Activated CD4-positive, alpha-beta T cell treated with anti-CD3 and anti-CD28 coated beads for 36 hours (primary cell): ENCODE results near the gene DMAC2L. TPM values are rescaled to one million over a fixed set of nuclear protein-coding genes. Genes with fewer than 3 reads are reported as not detected.
"Not testable (repeated sequence)": the region's sequence is repeated elsewhere in the genome, so short reads cannot be mapped to it uniquely, and the experiment has no call there.

Source experiments
- ATAC-seq: fragments of 200-7000 bp; cut with Tn5 transposase; one replicate; pipeline ENCODE4 v1.10.0; 2021; ENCODE audit warnings: mild to moderate bottlenecking, moderate library complexity
- CTCF ChIA-PET: fragments of 350-600 bp; sonication (Branson Sonifier 250); formaldehyde crosslinking; loops from one replicate; lab custom pipeline; 2021; ENCODE audit warnings: antibody characterized with exemption; lab: Charles Lee
- POLR2A ChIA-PET: fragments of 350-600 bp; sonication (Branson Sonifier 250); formaldehyde crosslinking; loops from one replicate; lab custom pipeline; 2021; ENCODE audit warnings: antibody characterized with exemption, inconsistent platforms; lab: Charles Lee
- DNase-seq: peaks from one replicate; pipeline ENCODE4 v3.0.0-alpha.2; 2020
- H3K27ac Mint-ChIP-seq: one replicate; pipeline ENCODE4 v1.8.0; 2021; ENCODE audit warnings: mixed read lengths
- H3K27me3 Mint-ChIP-seq: one replicate; pipeline ENCODE4 v1.8.0; 2021; ENCODE audit warnings: mixed read lengths
- H3K36me3 Mint-ChIP-seq: one replicate; pipeline ENCODE4 v1.8.0; 2021; ENCODE audit warnings: low read depth, mixed read lengths
- H3K4me1 Mint-ChIP-seq: one replicate; pipeline ENCODE4 v1.8.0; 2021; ENCODE audit warnings: mixed read lengths
- H3K4me3 Mint-ChIP-seq: one replicate; pipeline ENCODE4 v1.8.0; 2021; ENCODE audit warnings: mild to moderate bottlenecking, moderate library complexity, mixed read lengths
- H3K9me3 Mint-ChIP-seq: one replicate; pipeline ENCODE4 v1.8.0; 2021; ENCODE audit warnings: low read depth, mixed read lengths
- intact Hi-C, 2 experiments: fragments of 100-400 bp; cut with DNase I in 1 of 2; cut with micrococcal nuclease in 1 of 2; formaldehyde crosslinking; loops; one replicate each; pipeline versions ENCODE4 v1.14.2 to v1.15.1; 2022 to 2024; cut with DNase I, micrococcal nuclease
- microRNA-seq: library from miRNA; unstranded; fragments of <30 nt; microRNA quantifications from one replicate; pipeline ENCODE4 v1.2.0, GENCODE V29; 2021; ENCODE audit warnings: borderline replicate concordance
- total RNA-seq, 2 experiments: library from RNA; stranded (reverse); gene quantifications; one replicate each; pipeline ENCODE4 v1.2.3, GENCODE V29; 2021

The DMAC2L gene
- total RNA-seq, 2 experiments from 2014 or later = 7.4 to 12.6 TPM

GRCh38 chr14:50363714-50364111, 51.6 kb downstream of the DMAC2L start:
- Mint-ChIP-seq H3K4me1 (peaks cover 20% of the 10 kb centered on the region), H3K27me3 (no peaks in the 10 kb centered on the region), H3K36me3 (peaks cover 4% of the 10 kb centered on the region), H3K27ac (peak overlapping the region; percentile 94), H3K9me3 (peaks cover 3% of the 10 kb centered on the region), H3K4me3 (peak overlapping the region; percentile 82)
- DNase-seq = peak; percentile 66
- peak; percentile 96 for ATAC-seq
- intact Hi-C loops = loop anchor here (1.0 to 5.0 kb wide), 8 partner anchors 19 to 159 kb away; partner anchors contain the start of genes CDKL1 (in 1 of the 2), DMAC2L (in 1 of the 2), L2HGDH (in 1 of the 2) and SOS2 (in 1 of the 2)
- ChIA-PET POLR2A (interaction anchor here (0.6 to 1.3 kb wide), 2 partner anchors 43 to 324 kb away, joined by 3 to 7 read pairs; no protein-coding TSS in a partner anchor), CTCF (interaction anchor here (0.8 to 2.7 kb wide), 8 partner anchors 9 to 53 kb away, joined by 3 to 11 read pairs (median 4); no protein-coding TSS in a partner anchor)

GRCh38 chr14:50364792-50365191, 52.7 kb downstream of the DMAC2L start:
- CTCF ChIA-PET = interaction anchor here (0.5 to 2.7 kb wide), 6 partner anchors 9 to 71 kb away, joined by 3 to 11 read pairs (median 6); no protein-coding TSS in a partner anchor
- no peak for ATAC-seq
- intact Hi-C loops = loop anchor here (5.0 kb wide), 3 partner anchors 42 to 158 kb away; partner anchors contain the start of gene SOS2 (in 1 of the 2)

GRCh38 chr14:50365572-50365971, 53.4 kb downstream of the DMAC2L start:
- H3K27me3 Mint-ChIP-seq, H3K9me3 Mint-ChIP-seq, DNase-seq, intact Hi-C loops, ATAC-seq, H3K27ac Mint-ChIP-seq, H3K4me3 Mint-ChIP-seq, H3K36me3 Mint-ChIP-seq: not testable (repeated sequence)
- H3K4me1 Mint-ChIP-seq = peaks cover 20% of the 10 kb centered on the region
- ChIA-PET CTCF (interaction anchor here (1.4 to 1.9 kb wide), 2 partner anchors 45 to 71 kb away, joined by 3 to 7 read pairs; no protein-coding TSS in a partner anchor), POLR2A (interaction anchor here (1.0 kb wide), 1 partner anchor 21 kb away, joined by 6 read pairs; no protein-coding TSS in a partner anchor)

More at GRCh38 chr14:50364792-50365191, 52.7 kb downstream of the DMAC2L start:
- POLR2A ChIA-PET = interaction anchor here (1.3 kb wide), 1 partner anchor 44 kb away, joined by 7 read pairs; no protein-coding TSS in a partner anchor
- peaks cover 3% of the 10 kb centered on the region for H3K9me3 Mint-ChIP-seq
- H3K4me1 Mint-ChIP-seq = peaks cover 20% of the 10 kb centered on the region
- DNase-seq = no peak
- no peaks in the 10 kb centered on the region for H3K27me3 Mint-ChIP-seq
- H3K36me3 Mint-ChIP-seq = peaks cover 4% of the 10 kb centered on the region
- no peak overlapping the region for H3K27ac Mint-ChIP-seq
- H3K4me3 Mint-ChIP-seq = no peak overlapping the region

GRCh38 chr14:50366115-50366514, 54.0 kb downstream of the DMAC2L start:
- Mint-ChIP-seq H3K9me3 (peaks cover 3% of the 10 kb centered on the region), H3K36me3 (peaks cover 4% of the 10 kb centered on the region), H3K4me3 (no peak overlapping the region), H3K27ac (no peak overlapping the region), H3K27me3 (no peaks in the 10 kb centered on the region), H3K4me1 (peaks cover 17% of the 10 kb centered on the region)
- DNase-seq = no peak
- ChIA-PET POLR2A (interaction anchor here (1.0 kb wide), 1 partner anchor 22 kb away, joined by 6 read pairs; no protein-coding TSS in a partner anchor), CTCF (interaction anchor here (0.6 to 1.9 kb wide), 2 partner anchors 45 to 672 kb away, joined by 3 to 7 read pairs; no protein-coding TSS in a partner anchor)
- ATAC-seq = no peak
- intact Hi-C loops = no loop called here

- H3K36me3 Mint-ChIP-seq = peaks cover 4% of the 10 kb centered on the region
- ATAC-seq = no peak
- POLR2A ChIA-PET = interaction anchor here (1.0 kb wide), 1 partner anchor 22 kb away, joined by 6 read pairs; no protein-coding TSS in a partner anchor
- DNase-seq = no peak
- CTCF ChIA-PET = interaction anchor here (0.6 to 1.9 kb wide), 2 partner anchors 46 to 673 kb away, joined by 3 to 7 read pairs; no protein-coding TSS in a partner anchor
- H3K9me3 Mint-ChIP-seq = peaks cover 3% of the 10 kb centered on the region
- H3K27ac Mint-ChIP-seq = no peak overlapping the region
- H3K27me3 Mint-ChIP-seq = no peaks in the 10 kb centered on the region
- no peak overlapping the region for H3K4me3 Mint-ChIP-seq
- intact Hi-C loops = no loop called here
- H3K4me1 Mint-ChIP-seq = peaks cover 17% of the 10 kb centered on the region
Observed at GRCh38 chr14:50366589-50366988, 54.5 kb downstream of the DMAC2L start.

GRCh38 chr14:50371546-50371945, 59.4 kb downstream of the DMAC2L start:
- Mint-ChIP-seq H3K9me3 (no peaks in the 10 kb centered on the region), H3K4me3 (no peak overlapping the region), H3K36me3 (no peaks in the 10 kb centered on the region), H3K27ac (no peak overlapping the region), H3K4me1 (no peaks in the 10 kb centered on the region), H3K27me3 (no peaks in the 10 kb centered on the region)
- ATAC-seq = no peak
- ChIA-PET CTCF (no interaction called here), POLR2A (no interaction called here)
- DNase-seq = no peak
- intact Hi-C loops = no loop called here

- Mint-ChIP-seq H3K4me3 (no peak overlapping the region), H3K27ac (no peak overlapping the region), H3K36me3 (no peaks in the 10 kb centered on the region), H3K4me1 (no peaks in the 10 kb centered on the region), H3K27me3 (no peaks in the 10 kb centered on the region), H3K9me3 (no peaks in the 10 kb centered on the region)
- CTCF ChIA-PET = interaction anchor here (1.1 kb wide), 1 partner anchor 10 kb away, joined by 4 read pairs; no protein-coding TSS in a partner anchor
- ATAC-seq = no peak
- no peak for DNase-seq
- POLR2A ChIA-PET = no interaction called here
- intact Hi-C loops = no loop called here
Observed at GRCh38 chr14:50373959-50374358, 61.8 kb downstream of the DMAC2L start.

GRCh38 chr14:50375760-50376159, 63.6 kb downstream of the DMAC2L start:
- POLR2A ChIA-PET = no interaction called here

More at GRCh38 chr14:50375760-50376159, 63.6 kb downstream of the DMAC2L start:
- intact Hi-C loops = no loop called here
- no peaks in the 10 kb centered on the region for H3K9me3 Mint-ChIP-seq
- H3K4me3 Mint-ChIP-seq = no peak overlapping the region
- no peaks in the 10 kb centered on the region for H3K4me1 Mint-ChIP-seq
- ATAC-seq (no peak), DNase-seq (no peak)
- H3K27me3 Mint-ChIP-seq = no peaks in the 10 kb centered on the region
- CTCF ChIA-PET = no interaction called here
- no peak overlapping the region for H3K27ac Mint-ChIP-seq
- H3K36me3 Mint-ChIP-seq = no peaks in the 10 kb centered on the region

Small RNA genes lying within 50 kb of the gene (microRNA-seq; reads per million reads assigned to microRNA genes)
- gene MIR4504 = 3.5 reads per million, percentile 3 among the genes with 10 or more reads in this experiment

Other genes with a start within 250 kb of the DMAC2L start
- gene VCPKMT, start 195.8 kb upstream of the DMAC2L start, total RNA-seq = 10 to 100 TPM in 1 of 2 experiments, 1 to 10 TPM in 1; 6.6 to 10.4 TPM
- 10 to 100 TPM; 20.2 to 20.9 TPM for gene SOS2, start 80.7 kb upstream of the DMAC2L start, total RNA-seq
- gene L2HGDH, start 95 bp upstream of the DMAC2L start, total RNA-seq = 10 to 100 TPM; 12.8 to 19.0 TPM
- 1 to 10 TPM; 2.9 to 4.4 TPM for gene CDKL1, start 84.6 kb downstream of the DMAC2L start, total RNA-seq
- 10 to 100 TPM; 19.1 to 31.2 TPM for gene MAP4K5, start 220.2 kb downstream of the DMAC2L start, total RNA-seq
- under 1 TPM; 0.82 to 0.91 TPM for gene ATL1, start 247.8 kb downstream of the DMAC2L start, total RNA-seq